GM10266 (cell line): ENCODE data around the gene BMP8B.
"Not testable (repeated sequence)": the region's sequence is repeated elsewhere in the genome, so short reads cannot be mapped to it uniquely, and the experiment has no call there.

ENCODE experiments used
- DNase-seq: peaks from one replicate; pipeline ENCODE4 v3.0.0; 2012; ENCODE audit errors: extremely low spot score
- TF ChIP-seq, protein P1 (sequence below): IDR thresholded peaks from 2 replicates; pipeline ENCODE4 v1.5.1; 2012; ENCODE audit warnings: mild to moderate bottlenecking, low read depth; ENCODE audit not compliant: control insufficient read depth, insufficient read depth; ENCODE audit errors: missing control alignments

Gene BMP8B

DNA sequence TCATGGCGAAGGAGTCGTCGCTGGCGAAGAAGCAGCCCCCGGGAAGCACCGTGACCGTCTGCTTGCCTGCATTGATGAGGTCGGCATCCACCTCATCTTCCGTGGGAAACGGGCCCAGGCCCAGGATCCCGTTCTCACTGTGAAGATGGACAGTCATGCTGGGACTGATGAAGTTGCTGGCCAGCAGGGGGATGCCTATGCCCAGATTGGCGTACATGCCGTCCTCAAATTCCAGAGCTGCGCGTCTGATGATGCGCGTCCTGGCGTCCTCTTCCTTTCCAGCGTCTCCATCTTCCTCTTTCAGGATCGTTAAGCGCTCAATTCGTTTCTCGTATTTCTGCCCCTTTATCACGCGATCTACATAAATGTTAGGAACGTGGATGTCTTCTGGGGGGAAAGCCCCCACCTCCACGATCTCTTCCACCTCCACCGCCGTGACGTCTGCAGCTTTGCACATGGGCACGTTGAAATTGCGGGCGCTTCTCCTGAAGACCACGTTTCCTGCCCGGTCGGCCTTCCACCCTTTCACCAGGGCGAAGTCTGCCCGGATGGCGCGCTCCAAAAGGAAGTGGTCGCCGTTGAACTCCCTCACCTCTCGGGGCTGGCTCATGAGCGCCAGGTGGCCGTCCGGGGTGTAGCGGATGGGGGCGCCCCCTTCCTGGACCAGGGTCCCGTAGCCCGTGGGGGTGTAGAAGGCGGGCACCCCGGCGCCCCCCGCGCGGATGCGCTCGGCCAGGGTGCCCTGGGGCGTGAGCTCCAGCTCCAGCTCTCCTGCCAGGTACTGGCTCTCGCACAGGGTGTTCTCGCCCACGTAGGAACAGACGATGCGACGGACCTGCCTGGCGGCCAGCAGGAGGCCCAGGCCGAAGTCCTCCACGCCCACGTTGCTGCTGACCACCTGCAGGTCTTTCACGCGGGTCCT is 18.3 kb downstream of the BMP8B start:
- peak; percentile 50 for DNase-seq

DNA sequence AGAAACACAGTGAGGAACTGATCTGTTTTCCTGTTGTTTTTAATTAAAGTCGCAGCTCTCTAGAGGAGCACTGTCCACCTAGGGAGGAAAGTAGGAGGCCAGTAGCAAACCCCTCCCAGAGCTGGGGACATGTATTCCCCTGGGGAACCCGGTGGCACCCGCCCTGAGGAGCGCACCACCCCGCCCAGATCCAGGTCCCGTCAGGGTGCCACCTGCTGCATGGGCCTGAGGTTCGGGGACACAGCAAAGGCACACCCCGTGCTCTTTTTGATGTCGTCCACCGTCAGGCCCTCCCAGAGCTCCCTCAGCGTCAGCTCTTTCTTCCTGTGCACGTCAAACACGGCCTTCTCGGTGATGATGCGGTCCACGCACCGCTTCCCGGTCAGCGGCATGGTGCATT is 19.2 kb downstream of the BMP8B start:
- DNase-seq, result not testable (repeated sequence)

DNA sequence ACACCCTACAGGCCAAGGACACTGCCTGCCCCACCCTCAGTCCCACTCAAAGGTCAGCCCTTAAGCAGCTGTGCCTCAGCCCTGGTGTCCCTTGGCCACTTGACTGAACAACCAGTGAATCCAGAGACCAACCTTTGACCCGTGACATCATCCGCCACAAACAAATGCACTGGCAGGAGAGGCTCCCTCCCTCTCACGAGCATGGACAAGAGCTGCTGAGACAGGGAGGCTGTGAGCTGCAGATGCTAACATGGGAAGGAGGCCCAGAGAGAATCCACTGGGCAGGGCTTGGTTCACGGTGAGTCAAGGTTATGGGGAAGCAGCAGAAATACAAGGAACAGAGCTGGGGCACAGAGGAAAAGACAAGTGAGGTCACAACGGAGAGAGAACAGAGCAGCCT is 22.2 kb downstream of the BMP8B start:
- not testable (repeated sequence) for DNase-seq

DNA sequence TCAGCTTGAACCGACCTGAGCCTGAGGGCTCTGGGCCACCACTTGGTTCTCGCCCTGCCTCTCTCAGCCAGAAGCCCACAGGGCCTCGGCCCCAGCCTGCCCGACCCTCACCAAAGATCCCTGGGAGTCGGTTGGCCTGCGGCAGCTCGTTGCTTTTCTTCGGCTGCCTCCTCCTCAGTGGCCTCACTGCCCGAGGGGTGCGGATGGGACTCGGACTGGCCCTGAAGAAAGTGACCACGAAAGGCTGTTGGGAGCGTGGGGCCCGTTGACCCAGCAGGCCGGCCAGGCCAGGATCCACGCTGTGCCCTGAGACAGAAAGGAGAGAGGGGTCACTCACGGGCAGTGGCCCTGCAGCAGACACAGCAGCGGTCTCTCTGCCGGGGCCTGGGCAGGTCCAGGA is 24.2 kb downstream of the BMP8B start:
- DNase-seq, result not testable (repeated sequence)

DNA sequence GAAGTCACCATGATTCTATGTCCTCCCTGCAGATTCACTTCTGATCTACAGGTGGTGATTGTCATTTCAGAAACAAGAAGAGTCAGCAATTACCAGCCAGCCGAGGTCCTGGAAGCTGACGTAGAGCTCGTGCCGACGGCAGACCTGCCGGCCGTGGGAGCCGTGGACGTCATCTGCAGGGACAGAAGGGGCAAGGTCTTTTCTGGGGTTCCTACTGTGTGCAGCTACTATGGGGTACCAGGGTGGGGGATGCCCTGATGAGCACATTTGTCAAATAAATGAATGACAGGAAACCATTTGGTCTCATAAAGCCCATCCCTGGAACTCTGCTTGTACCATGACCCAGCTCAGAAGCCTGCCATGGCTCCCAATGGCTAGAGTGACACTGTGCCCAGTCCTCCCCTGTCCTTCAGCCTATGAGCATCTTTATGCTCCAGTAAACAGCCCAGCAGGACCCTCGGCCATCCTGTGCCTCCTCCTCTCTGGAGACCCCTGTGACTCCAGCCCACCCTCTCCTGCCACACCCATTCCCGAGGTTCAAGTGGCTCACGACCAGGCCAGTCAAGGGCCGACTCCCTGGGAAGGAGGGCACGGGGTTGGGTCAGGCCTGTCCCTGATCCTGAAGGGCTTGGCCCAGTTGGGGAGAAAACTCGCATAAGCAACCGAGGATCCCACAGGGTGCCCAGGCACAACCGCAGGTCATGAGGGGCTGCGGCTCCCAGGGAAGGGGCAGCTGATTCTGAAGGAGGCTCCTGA is 24.9 kb downstream of the BMP8B start:
- DNase-seq, result not testable (repeated sequence)

DNA sequence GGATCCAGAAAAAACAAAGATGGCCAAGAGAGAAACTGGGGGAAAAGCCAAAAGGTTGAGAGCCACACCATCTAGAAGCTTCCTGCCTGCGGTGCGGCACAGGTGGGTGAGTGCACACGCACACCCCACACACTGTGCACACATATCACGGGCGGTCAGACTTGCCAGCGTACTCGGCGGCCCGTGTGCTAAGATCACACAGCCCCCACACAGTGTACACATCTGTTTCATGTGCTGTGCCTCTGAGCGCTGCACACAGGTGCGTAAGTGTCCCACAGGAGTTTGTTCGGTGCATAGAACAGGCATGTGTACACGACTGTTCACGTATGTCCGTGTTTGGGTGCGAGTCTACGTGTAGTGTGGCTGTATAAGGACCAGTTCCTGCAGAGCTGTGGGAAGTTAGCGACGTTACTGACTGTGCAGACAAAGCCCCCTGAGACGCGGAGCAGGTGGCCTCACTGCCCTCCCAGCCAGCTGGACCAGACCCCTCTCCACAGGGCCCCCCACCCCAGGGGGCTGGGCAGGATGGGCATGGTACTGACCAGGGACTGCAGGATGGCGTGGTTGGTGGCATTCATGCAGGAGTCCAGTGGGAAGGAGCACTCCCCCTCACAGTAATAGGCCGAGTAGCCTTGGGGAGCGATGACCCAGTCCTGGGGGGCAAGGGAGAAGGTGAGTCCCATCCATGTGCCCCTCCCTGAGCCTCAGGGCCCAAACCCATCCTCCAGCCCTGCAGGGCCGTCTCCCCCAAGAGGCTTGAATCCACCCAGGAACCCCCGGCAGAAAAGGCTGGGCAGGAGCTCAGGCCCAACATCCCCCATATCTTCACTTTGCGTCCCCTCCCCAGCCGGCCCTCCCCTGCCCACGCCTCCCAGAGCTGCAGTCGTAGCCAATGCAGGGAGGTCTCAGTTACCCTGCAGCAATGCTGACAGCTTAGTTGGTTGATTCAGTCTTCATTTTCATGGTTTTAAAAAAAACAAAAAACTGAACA is 25.8 kb downstream of the BMP8B start:
- DNase-seq, result no peak
- TF ChIP-seq, protein P1, sequence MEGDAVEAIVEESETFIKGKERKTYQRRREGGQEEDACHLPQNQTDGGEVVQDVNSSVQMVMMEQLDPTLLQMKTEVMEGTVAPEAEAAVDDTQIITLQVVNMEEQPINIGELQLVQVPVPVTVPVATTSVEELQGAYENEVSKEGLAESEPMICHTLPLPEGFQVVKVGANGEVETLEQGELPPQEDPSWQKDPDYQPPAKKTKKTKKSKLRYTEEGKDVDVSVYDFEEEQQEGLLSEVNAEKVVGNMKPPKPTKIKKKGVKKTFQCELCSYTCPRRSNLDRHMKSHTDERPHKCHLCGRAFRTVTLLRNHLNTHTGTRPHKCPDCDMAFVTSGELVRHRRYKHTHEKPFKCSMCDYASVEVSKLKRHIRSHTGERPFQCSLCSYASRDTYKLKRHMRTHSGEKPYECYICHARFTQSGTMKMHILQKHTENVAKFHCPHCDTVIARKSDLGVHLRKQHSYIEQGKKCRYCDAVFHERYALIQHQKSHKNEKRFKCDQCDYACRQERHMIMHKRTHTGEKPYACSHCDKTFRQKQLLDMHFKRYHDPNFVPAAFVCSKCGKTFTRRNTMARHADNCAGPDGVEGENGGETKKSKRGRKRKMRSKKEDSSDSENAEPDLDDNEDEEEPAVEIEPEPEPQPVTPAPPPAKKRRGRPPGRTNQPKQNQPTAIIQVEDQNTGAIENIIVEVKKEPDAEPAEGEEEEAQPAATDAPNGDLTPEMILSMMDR, result no peak

DNA sequence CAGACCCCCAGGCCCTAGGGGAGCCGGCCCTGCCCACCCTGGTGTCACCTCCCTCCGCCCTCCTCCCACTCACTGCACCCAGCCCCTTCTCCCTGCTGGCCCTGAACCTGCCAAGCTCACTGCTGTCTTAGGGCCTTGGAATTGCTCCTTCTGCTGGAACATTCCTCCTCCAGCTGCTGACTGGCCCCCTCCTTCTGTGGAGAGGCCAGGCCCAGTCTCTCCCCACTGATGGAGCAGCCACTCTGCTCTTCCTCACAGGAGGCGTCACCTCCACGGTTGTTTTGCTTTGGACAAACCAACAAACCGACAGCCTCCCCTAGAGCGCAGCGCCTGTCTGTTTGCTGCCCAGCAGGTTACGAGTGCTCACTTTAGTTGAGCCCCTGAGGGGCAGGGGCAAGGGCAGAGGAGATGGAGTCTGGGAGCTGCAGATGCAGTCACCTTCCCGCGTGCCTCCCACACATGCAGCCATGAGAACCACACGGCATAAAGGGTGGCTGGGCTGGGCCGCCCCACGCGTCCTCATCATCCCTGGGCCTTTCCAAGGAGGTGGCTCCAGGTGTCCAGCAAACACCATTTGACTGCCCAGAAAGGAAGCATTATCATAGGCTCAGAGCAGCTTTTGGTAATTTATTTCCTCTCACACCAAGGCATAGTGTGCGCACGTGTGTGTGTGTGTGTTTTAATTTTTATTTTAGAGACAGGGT is 27.0 kb downstream of the BMP8B start:
- no peak for DNase-seq
- TF ChIP-seq, protein P1, result no peak

DNA sequence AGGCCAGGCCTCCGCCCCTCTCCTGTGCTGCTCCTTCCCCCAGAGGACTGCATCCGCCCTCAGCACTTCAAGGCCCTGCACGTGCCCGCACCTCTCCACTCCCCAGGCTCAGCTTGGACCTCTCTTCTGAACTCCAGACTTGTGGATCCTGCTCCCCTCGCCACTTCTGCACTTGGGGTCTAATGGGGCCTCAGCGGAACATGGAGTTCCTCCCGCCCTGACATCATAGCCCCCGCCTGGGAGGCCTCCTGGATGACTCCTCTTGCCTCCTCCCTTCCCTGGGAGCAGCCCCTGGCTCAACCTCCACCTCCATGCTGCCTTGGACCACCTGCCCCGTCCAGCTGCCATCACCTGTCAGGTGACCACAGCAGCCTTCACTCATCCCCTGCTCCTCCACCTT is 27.6 kb downstream of the BMP8B start:
- DNase-seq, result no peak
- TF ChIP-seq, protein P1, result no peak

DNA sequence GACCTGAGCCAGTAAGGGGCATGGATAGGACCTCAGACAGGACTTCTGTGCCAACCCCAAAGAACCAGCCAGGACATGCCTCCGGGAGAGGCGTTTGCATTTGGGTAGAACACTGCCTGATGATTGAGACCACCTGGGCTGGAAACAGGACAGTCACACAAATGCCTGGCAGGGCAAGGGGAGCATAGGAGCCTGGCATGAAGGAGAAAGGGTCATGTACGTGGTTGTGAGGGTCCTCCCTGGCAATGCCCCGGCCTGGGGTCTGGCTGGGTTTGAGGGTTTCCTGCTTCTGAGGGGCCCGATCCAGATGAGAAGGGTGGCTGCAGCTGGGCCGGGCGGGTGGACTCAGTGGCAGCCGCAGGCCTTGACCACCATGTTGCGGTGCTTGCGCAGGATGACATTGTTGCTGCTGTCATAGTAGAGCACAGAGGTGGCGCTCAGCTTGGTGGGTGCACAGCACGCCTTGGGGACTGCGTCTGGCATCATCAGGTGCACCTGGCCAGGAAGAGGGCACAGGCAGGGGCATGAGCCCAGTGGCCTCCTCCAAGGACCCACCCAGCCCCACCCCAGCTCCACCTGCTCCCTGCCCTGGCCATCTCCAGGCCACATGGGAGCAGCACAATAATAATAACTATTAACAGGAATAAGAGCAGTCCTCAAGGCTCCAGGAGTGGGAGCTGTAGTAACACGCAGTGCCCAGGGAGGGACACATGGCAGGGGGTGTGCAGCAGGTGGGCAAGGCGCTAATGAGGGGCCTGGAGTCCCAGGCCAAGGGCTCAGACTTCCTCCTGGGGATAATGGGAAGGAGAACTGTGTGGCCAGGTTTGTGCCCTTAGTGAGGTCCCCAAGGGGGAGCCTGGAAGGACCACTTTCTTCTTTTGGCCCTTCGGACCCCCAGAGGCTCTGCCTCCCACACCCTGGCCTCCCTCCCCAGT is 28.3 kb downstream of the BMP8B start:
- no peak for DNase-seq
- TF ChIP-seq, protein P1, result no peak
